HepG2 (cell line): ENCODE results near the gene RBCK1. TPM values are rescaled to one million over a fixed set of nuclear protein-coding genes. Genes with fewer than 3 reads are reported as not detected.

Source experiments
- CERS6 ChIP-seq: sonication (generic); formaldehyde crosslinking; IDR thresholded peaks from 2 replicates; pipeline ENCODE4 v1.5.0; 2020; ENCODE audit warnings: missing genetic modification reagents
- ELF1 ChIP-seq: sonication (generic); formaldehyde crosslinking; IDR thresholded peaks from 2 replicates; pipeline ENCODE4 v1.4.0; 2020; ENCODE audit warnings: missing genetic modification reagents
- HOXA7 ChIP-seq: sonication (generic); formaldehyde crosslinking; IDR thresholded peaks from 2 replicates; pipeline ENCODE4 v1.8.1; 2022; ENCODE audit warnings: mild to moderate bottlenecking, missing genetic modification reagents, moderate library complexity
- SNAPC2 ChIP-seq: sonication (generic); formaldehyde crosslinking; IDR thresholded peaks from 2 replicates; pipeline ENCODE4 v1.8.1; 2022; ENCODE audit warnings: mild to moderate bottlenecking, missing genetic modification reagents
- SNAPC4 ChIP-seq: sonication (generic); formaldehyde crosslinking; IDR thresholded peaks from 2 replicates; pipeline ENCODE4 v1.4.0; 2020; ENCODE audit warnings: mild to moderate bottlenecking, missing genetic modification reagents
- SRSF1 ChIP-seq: fragments of 200-400 bp; formaldehyde crosslinking; optimal IDR thresholded peaks from 2 replicates; pipeline ENCODE3; 2017; ENCODE audit warnings: mild to moderate bottlenecking, low read depth, low read length, moderate library complexity
- TFE3 ChIP-seq: IDR thresholded peaks from 2 replicates; pipeline ENCODE4 v1.6.1; 2016
- ZC3H13 ChIP-seq: sonication (generic); formaldehyde crosslinking; IDR thresholded peaks from 2 replicates; pipeline ENCODE4 v1.8.1; 2023; ENCODE audit warnings: mild to moderate bottlenecking, missing genetic modification reagents, moderate library complexity
- ZFP36L1 ChIP-seq: sonication (generic); formaldehyde crosslinking; IDR thresholded peaks from 2 replicates; pipeline ENCODE4 v1.8.0; 2022; ENCODE audit warnings: mild to moderate bottlenecking, missing genetic modification reagents, moderate library complexity
- ZNF281 ChIP-seq: sonication (generic); formaldehyde crosslinking; IDR thresholded peaks from 2 replicates; pipeline ENCODE4 v1.4.0; 2020; ENCODE audit warnings: missing genetic modification reagents, borderline replicate concordance
- ZNF446 ChIP-seq: sonication (generic); formaldehyde crosslinking; IDR thresholded peaks from 2 replicates; pipeline ENCODE4 v1.5.0; 2020; ENCODE audit warnings: mild to moderate bottlenecking, missing genetic modification reagents
- ZNF484 ChIP-seq: sonication (generic); formaldehyde crosslinking; IDR thresholded peaks from 2 replicates; pipeline ENCODE4 v1.5.1; 2020; ENCODE audit warnings: mild to moderate bottlenecking, low read depth, missing genetic modification reagents, borderline replicate concordance
- ZNF569 ChIP-seq: sonication (generic); formaldehyde crosslinking; IDR thresholded peaks from 2 replicates; pipeline ENCODE4 v1.5.0; 2020; ENCODE audit warnings: mild to moderate bottlenecking, missing genetic modification reagents, moderate library complexity, borderline replicate concordance
- ZNF674 ChIP-seq: sonication (generic); formaldehyde crosslinking; IDR thresholded peaks from 2 replicates; pipeline ENCODE4 v1.5.0; 2020; ENCODE audit warnings: low read depth, mild to moderate bottlenecking, missing genetic modification reagents
- ZNF7 ChIP-seq: IDR thresholded peaks from 2 replicates; pipeline ENCODE4 v1.6.1; 2016; ENCODE audit warnings: missing biosample characterization, missing genetic modification reagents
- ZNF768 ChIP-seq: sonication (generic); formaldehyde crosslinking; IDR thresholded peaks from 2 replicates; pipeline ENCODE4 v1.4.0; 2020; ENCODE audit warnings: missing genetic modification reagents
- ZNF784 ChIP-seq: sonication (generic); formaldehyde crosslinking; IDR thresholded peaks from 2 replicates; pipeline ENCODE4 v1.5.1; 2020; ENCODE audit warnings: missing genetic modification reagents, mild to moderate bottlenecking, borderline replicate concordance
- polyA plus RNA-seq, 8 experiments: library from polyadenylated mRNA; depleted of rRNA in 3 of 8; stranded (reverse) in 7 of 8; unstranded in 1 of 8; fragments of >200 nt; fragmentation: Illumina TruSeq in 4 of 8; extraction: Trizol in 4 of 8; gene quantifications; 2 replicates each; pipeline versions ENCODE4 v1.2.1 to v1.2.3, GENCODE V29; 2011 to 2016; ENCODE audit warnings: low read depth in 4 of 8, missing spikeins in 1 of 8, mixed read lengths in 1 of 8; ENCODE audit not compliant: insufficient read depth in 1 of 8
- total RNA-seq, 5 experiments: library from RNA; depleted of rRNA; stranded (reverse); fragments of >200 nt; fragmentation: Illumina TruSeq; extraction: Trizol; gene quantifications; 2 replicates each; pipeline ENCODE4 v1.2.3, GENCODE V29; 2016; ENCODE audit warnings: low read depth in 1 of 5

Gene RBCK1
- total and polyA plus RNA-seq, 2 of the 13 experiments (the other 11 are each of a cell fraction or from before 2014, with no cell fraction given), result 149 to 215 TPM

- peak; percentile 94 for TF ChIP-seq TFE3
- TF ChIP-seq CERS6, result no peak
- TF ChIP-seq ZC3H13 (CRISPR knock-in tag), result peak; percentile 89
- no peak; the same call in 1 of the 2 replicates for TF ChIP-seq ZNF484 (CRISPR knock-in tag)
- TF ChIP-seq ZNF446, result no peak
- peak; percentile 61; the same call in 1 of the 2 replicates for TF ChIP-seq ZNF768 (CRISPR knock-in tag)
- TF ChIP-seq ZNF674 (CRISPR knock-in tag), result peak; percentile 40; the same call in 1 of the 2 replicates
- TF ChIP-seq SNAPC2 (CRISPR knock-in tag), result peak; percentile 96; the same call in 1 of the 2 replicates
- no peak for TF ChIP-seq SRSF1
- TF ChIP-seq ELF1 (CRISPR knock-in tag), result peak; percentile 63; the same call in 1 of the 2 replicates
- peak; percentile 86; the same call in 1 of the 2 replicates for TF ChIP-seq ZNF569 (CRISPR knock-in tag)
- TF ChIP-seq ZFP36L1, result peak; percentile 53; the same call in 1 of the 2 replicates
- peak; percentile 100 for TF ChIP-seq ZNF281 (CRISPR knock-in tag)
- TF ChIP-seq ZNF7 (CRISPR knock-in tag), result peak; percentile 23; the same call in 1 of the 2 replicates
- peak; percentile 89; the same call in 1 of the 2 replicates for TF ChIP-seq SNAPC4
- peak; percentile 91 for TF ChIP-seq ZNF784
- TF ChIP-seq HOXA7 (CRISPR knock-in tag), result no peak
Observed at GRCh38 chr20:371755-372542, 36.1 kb upstream of the RBCK1 start (continued).
